Measurements from ENCODE around the gene SAMD4A. TPM values are rescaled to one million over a fixed set of nuclear protein-coding genes. Genes with fewer than 3 reads are reported as not detected.
A peak's percentile ranks its signal among the peaks of the same experiment; 100 is the strongest.

Gene SAMD4A
- total and polyA plus RNA-seq, 10 donors: 2.3 to 31.0 (median 21.2) TPM

DNA sequence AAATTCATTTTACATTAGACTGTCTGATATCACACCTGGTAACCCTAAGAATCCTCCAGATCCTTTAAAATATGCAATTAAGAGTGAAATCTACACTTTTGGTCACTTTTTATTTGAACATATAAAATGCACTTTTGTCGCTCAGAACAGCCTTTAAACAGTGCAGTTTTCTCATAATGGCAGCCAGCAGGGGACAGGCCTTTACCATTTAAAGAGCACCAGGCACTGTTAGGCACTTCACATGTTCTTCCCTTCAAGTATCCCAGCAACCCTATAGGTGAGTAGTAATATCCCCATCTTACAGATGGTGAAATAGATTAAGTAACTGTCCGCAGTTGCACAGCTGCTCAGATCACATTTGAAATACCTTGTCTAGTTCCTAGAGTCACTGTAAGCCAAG is 11.3 kb upstream of the SAMD4A start:
- Histone ChIP-seq H3K27ac (no peak overlapping the region), H3K27me3 (replicated peaks in 1 of 7) (no peaks in the 10 kb centered on the region), H3K36me3 (no peaks in the 10 kb centered on the region), H3K4me3 (no peak overlapping the region), H3K4me1 (no peaks in the 10 kb centered on the region), H3K9me3 (no peaks in the 10 kb centered on the region)
- TF ChIP-seq POLR2AphosphoS5 (IDR thresholded peaks at IDR 0.05) (no peak), POLR2A (IDR thresholded peaks at IDR 0.05) (no peak)
- TF ChIP-seq, protein P1, sequence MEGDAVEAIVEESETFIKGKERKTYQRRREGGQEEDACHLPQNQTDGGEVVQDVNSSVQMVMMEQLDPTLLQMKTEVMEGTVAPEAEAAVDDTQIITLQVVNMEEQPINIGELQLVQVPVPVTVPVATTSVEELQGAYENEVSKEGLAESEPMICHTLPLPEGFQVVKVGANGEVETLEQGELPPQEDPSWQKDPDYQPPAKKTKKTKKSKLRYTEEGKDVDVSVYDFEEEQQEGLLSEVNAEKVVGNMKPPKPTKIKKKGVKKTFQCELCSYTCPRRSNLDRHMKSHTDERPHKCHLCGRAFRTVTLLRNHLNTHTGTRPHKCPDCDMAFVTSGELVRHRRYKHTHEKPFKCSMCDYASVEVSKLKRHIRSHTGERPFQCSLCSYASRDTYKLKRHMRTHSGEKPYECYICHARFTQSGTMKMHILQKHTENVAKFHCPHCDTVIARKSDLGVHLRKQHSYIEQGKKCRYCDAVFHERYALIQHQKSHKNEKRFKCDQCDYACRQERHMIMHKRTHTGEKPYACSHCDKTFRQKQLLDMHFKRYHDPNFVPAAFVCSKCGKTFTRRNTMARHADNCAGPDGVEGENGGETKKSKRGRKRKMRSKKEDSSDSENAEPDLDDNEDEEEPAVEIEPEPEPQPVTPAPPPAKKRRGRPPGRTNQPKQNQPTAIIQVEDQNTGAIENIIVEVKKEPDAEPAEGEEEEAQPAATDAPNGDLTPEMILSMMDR (IDR thresholded peaks at IDR 0.05 in 8 of 11, conservative IDR thresholded peaks at IDR 0.05 in 3 of 11): no peak
- no peak for DNase-seq
- 87 to 94% (median 92%) methylated on average over 2 of the region's 2 CpGs for WGBS, 5 donors
- intact Hi-C loops (cut with DNase I; ENCODE audit: low total_unique reads): no loop called here

DNA sequence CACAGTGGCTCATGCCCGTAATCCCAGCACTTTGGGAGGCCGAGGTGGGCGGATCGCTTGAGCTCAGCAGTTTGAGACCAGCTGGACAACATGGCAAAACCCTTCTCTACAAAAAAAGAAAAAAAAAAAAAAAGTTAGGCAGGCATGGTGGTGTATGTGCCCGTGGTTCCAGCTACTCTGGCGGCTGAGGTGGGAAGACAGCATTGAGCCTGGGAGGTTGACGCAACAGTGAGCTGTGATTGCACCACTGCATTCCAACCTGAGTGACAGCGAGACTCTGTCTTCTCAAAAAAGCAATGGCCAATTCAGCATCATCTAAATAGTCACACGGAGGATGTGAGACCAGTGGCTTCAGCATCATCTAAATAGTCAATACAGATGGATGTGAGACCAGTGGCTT is 10.4 kb upstream of the SAMD4A start:
- Histone ChIP-seq H3K27me3 (replicated peaks in 1 of 7) (no peaks in the 10 kb centered on the region), H3K36me3 (no peaks in the 10 kb centered on the region), H3K4me3 (no peak overlapping the region), H3K27ac (no peak overlapping the region), H3K9me3 (no peaks in the 10 kb centered on the region), H3K4me1 (no peaks in the 10 kb centered on the region)
- no peak for TF ChIP-seq POLR2A (IDR thresholded peaks at IDR 0.05)
- TF ChIP-seq POLR2AphosphoS5 (IDR thresholded peaks at IDR 0.05): no peak
- TF ChIP-seq, protein P1 (IDR thresholded peaks at IDR 0.05 in 8 of 11, conservative IDR thresholded peaks at IDR 0.05 in 3 of 11): no peak
- DNase-seq: no peak
- intact Hi-C loops (cut with DNase I; ENCODE audit: low total_unique reads): no loop called here
- 78 to 95% (median 87%) methylated on average over 9 of the region's 9 CpGs for WGBS, 5 donors

DNA sequence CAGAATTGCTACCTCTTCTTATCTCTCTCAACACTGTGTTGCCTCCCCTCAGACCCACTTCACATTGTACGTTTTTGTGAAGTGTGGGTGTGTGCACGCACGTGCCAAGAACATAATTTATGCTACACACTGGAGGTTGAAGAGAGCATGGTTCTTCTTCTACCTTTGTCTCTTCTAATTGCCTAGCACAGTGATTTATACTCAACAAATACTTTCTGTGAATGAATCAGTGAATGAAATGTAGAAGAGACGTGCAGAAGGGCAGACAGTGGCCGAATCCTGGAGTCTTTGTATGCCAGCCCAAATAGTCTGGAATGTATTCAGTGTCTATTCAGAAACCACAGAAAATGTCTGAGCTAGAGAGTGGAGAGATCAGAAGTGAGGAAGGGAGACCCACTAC is 4.6 kb upstream of the SAMD4A start:
- H3K4me3 ChIP-seq: no peak overlapping the region
- H3K27ac ChIP-seq: no peak overlapping the region
- 65 to 71% (median 68%) methylated on average over 5 of the region's 5 CpGs for whole genome bisulfite sequencing, 5 donors
- DNase-seq: no peak
- peaks cover 0 to 28% (median 0%) of the 10 kb centered on the region in 7 donors for H3K27me3 ChIP-seq (replicated peaks in 1 of 7)
- no peaks in the 10 kb centered on the region for H3K36me3 ChIP-seq
- peaks cover 7 to 30% (median 18%) of the 10 kb centered on the region in 6 donors for H3K4me1 ChIP-seq
- H3K9me3 ChIP-seq: no peaks in the 10 kb centered on the region
- TF ChIP-seq, protein P1 (IDR thresholded peaks at IDR 0.05 in 8 of 11, conservative IDR thresholded peaks at IDR 0.05 in 3 of 11): no peak
- intact Hi-C loops (cut with DNase I; ENCODE audit: low total_unique reads): no loop called here

DNA sequence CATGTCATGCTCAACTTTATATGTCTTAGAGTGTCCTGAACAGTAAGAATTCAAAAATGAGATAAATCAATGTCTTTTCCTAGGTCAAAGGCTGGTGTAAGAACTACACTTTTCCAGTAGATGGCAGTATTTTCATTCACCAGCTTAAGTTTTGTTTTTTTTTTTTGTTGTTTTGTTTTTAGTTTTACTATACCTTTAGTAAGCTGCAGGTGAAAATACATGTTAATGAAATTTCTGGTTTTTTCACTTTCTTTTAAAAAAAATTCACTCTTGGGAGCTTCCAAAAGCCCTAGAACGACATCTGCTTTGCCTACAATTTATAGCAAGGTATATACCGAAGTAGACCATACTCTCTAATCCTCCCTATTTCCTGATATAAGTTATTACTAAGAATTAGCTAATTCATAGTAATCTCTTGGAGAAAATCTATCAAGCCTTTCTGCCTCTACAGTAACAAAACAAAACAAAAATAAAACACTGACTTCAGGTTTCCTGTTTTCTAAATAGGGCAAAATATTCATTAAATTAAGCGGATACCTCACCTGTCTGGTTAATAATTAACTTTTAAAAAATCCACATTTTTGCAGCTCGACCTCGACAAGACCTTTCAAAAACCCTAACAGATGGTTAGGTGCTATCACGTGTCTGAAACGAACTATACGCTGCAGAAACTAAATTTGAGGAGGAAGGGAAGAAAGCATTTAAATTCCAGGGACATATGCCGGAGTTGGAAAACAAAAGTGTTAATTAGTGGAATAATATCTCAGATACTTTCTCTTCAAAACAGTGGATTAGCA is 2.7 kb upstream of the SAMD4A start:
- TF ChIP-seq, protein P1 (IDR thresholded peaks at IDR 0.05 in 8 of 11, conservative IDR thresholded peaks at IDR 0.05 in 3 of 11): peak; percentile 76 to 96 (median 87)
- no peak for TF ChIP-seq POLR2A (IDR thresholded peaks at IDR 0.05)
- WGBS, 5 donors: 5 to 9% (median 9%) methylated on average over 9 of the region's 9 CpGs
- Histone ChIP-seq H3K4me1 (peaks cover 9 to 49% (median 35%) of the 10 kb centered on the region in 6 donors), H3K36me3 (no peaks in the 10 kb centered on the region), H3K27me3 (replicated peaks in 1 of 7) (peaks cover 0 to 46% (median 0%) of the 10 kb centered on the region in 7 donors), H3K9me3 (no peaks in the 10 kb centered on the region), H3K27ac (peak overlapping the region; percentile 83 to 95 (median 94)), H3K4me3 (peak overlapping the region in 7 of 8 donors; percentile 56 to 77 (median 65))
- intact Hi-C loops (cut with DNase I; ENCODE audit: low total_unique reads): loop anchor here (2.0 kb wide), 1 partner anchor 209 kb away; no protein-coding TSS in a partner anchor
- DNase-seq: no peak
